ENCODE results near the gene TMEM263.

GRCh38 chr12:106994579-106995220 is 39.0 kb downstream of the TMEM263 start:
- no peak for TF ChIP-seq CTCF (IDR thresholded peaks at IDR 0.05)
- no peak for TF ChIP-seq ZFX (IDR thresholded peaks at IDR 0.05; ENCODE audit: borderline replicate concordance)
